MM.1S (cell line): Measurements from ENCODE around the gene CNTLN.

Source experiments
- EZH2phosphoT487 ChIP-seq: fragments of 300-600 bp; sonication (generic); IDR thresholded peaks from 2 replicates; pipeline ENCODE4 v1.6.1; 2018; ENCODE audit warnings: antibody characterized with exemption, low read length
- TF ChIP-seq, protein P1 (sequence below): fragments of 300-600 bp; sonication (generic); IDR thresholded peaks from 2 replicates; pipeline ENCODE4 v1.5.1; 2016; ENCODE audit warnings: antibody characterized with exemption, low read length, mixed read lengths

DNA sequence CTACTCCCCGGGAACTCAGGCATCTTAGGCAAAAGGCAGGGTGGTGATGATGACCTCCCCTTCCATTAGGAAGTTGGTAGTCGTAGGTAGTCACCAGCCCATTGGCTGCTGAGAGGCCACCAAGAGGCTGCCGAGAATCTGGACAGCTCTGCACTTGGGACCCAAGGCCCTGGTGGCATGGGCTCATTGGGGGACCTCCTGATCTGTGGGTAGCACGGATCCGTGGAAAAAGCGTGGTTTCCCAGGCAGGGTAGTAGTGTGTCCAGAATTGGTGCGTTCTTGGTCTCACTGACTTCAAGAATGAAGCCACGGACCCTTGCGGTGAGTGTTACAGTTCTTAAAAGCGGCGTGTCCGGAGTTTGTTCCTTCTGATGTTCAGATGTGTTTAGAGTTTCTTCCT is 158.8 kb downstream of the CNTLN start:
- TF ChIP-seq, protein P1, sequence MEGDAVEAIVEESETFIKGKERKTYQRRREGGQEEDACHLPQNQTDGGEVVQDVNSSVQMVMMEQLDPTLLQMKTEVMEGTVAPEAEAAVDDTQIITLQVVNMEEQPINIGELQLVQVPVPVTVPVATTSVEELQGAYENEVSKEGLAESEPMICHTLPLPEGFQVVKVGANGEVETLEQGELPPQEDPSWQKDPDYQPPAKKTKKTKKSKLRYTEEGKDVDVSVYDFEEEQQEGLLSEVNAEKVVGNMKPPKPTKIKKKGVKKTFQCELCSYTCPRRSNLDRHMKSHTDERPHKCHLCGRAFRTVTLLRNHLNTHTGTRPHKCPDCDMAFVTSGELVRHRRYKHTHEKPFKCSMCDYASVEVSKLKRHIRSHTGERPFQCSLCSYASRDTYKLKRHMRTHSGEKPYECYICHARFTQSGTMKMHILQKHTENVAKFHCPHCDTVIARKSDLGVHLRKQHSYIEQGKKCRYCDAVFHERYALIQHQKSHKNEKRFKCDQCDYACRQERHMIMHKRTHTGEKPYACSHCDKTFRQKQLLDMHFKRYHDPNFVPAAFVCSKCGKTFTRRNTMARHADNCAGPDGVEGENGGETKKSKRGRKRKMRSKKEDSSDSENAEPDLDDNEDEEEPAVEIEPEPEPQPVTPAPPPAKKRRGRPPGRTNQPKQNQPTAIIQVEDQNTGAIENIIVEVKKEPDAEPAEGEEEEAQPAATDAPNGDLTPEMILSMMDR = no peak
- no peak for TF ChIP-seq EZH2phosphoT487
